KOPT-K1 (cell line): ENCODE results near the gene AANAT.

Experiments used
- H3K27ac ChIP-seq: fragments of 200-600 bp; sonication (generic); 2 replicates; pipeline ENCODE4 v1.5.1; 2016; ENCODE audit warnings: antibody characterized with exemption, mild to moderate bottlenecking, low read depth, low read length; ENCODE audit not compliant: poor library complexity, severe bottlenecking
- H3K36me3 ChIP-seq: fragments of 200-600 bp; sonication (generic); 2 replicates; pipeline ENCODE4 v1.5.1; 2017; ENCODE audit warnings: antibody characterized with exemption, mild to moderate bottlenecking, low read length, moderate library complexity; ENCODE audit not compliant: insufficient read depth
- H3K9me3 ChIP-seq: fragments of 200-600 bp; sonication (generic); 2 replicates; pipeline ENCODE4 v1.5.1; 2017; ENCODE audit warnings: antibody characterized with exemption, low read length, mild to moderate bottlenecking; ENCODE audit not compliant: insufficient read depth, poor library complexity, severe bottlenecking

Gene AANAT

DNA sequence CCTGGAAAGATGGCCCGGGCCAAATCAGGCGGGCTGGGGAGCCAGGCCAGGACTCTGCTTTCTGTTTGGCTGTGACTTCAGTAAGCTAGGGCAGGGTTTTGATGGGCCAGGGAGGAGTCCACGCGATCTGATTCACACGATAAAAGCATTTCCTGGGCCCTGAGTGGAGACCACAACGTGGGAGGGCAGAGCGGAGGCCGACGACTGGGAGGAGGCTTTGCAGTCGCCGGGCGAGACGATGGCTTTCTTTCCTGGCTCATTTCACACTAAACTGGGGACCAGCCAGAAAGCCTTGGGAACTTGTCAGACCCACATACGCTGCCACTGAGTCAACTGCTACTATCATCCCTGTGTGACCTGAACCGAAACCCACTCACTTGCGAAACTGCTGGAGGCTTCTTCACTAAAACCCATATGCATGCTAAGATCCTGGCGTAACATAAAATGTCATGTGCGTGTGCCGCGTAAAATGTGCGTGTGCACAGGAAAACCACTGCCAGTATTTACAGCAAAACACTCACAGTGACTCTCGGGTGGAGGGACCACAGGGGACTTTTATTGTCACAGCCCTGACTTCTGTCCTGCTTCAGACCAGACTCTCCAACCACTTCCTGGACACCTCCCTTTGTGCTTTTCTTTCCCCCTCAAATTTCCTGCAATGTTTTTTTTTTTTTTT is 48.0 kb downstream of the AANAT start:
- no peaks in the 10 kb centered on the region for H3K9me3 ChIP-seq
- H3K27ac ChIP-seq = no peak overlapping the region
- H3K36me3 ChIP-seq = no peaks in the 10 kb centered on the region

DNA sequence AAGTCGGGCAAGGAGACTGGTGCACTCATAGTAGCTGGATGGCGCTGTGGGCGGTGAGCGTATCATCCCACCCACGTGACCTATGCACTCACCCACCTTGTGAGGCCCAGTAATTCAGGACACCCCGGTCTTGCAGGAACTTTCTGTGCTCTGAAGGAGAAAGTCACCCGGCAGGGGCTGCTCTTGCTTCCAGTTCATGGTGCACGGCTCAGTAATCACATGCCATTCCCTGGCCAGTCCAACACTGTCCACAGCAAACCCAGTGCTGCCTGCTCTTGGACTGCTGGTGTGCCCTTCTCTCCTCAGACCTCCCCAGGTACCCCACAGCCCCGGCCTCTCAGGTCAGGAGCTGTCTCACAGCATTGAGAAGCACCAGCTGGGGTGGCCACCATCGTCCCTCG is 50.2 kb downstream of the AANAT start:
- Histone ChIP-seq H3K36me3 (no peaks in the 10 kb centered on the region), H3K9me3 (no peaks in the 10 kb centered on the region), H3K27ac (no peak overlapping the region)

DNA sequence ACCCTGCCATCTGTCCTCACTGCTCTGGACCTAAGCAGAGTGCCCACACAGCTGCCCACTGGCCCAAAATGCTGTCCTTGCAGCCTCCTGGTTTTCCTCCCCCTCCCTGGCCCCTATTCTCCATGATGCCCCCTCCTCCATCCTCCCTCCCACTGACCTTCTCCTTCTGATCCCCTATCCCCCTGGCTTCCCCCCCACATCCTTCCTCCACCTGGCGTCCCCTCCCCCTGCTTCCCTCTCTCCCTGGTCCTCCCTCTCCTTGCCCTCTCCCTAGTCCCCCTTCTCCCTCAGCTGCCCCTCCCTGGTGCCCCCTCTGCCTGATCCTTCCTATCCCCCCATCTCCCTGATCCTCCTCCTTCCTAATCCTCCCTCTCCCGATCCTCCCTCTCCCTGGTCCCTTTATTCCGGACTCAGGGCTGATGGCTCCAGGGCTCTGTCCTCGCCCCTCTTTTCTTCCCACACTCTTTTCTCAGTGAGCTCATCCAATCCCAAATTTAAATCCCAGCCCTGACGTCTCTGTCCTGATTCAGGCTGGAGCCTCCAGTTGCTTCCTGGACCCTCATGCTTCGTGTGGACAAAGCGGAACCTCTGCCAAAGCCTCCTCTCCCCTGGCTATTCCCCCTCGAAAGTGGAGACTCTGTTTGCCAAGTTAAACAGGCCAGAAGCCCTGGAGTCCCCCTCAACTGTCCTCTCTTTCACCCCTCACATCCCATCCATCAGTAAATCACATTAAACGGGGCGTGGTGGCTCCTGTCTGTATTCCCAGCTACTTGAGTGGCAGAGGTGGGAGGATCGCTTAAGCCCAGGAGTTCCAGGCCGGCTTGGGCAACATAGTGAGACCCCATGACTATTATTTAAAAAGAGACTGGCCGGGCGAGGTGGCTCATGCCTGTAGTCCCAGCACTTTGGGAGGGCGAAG is 51.9 kb downstream of the AANAT start:
- no peak overlapping the region for H3K27ac ChIP-seq
- H3K36me3 ChIP-seq = no peaks in the 10 kb centered on the region
- no peaks in the 10 kb centered on the region for H3K9me3 ChIP-seq
